GM19395 (cell line): ENCODE results near the gene PDIK1L.

ENCODE experiments used
- ATAC-seq: cut with Tn5 transposase; IDR thresholded peaks from one replicate; pipeline ENCODE4 v1.9.1; 2021; ENCODE audit warnings: mild to moderate bottlenecking, moderate library complexity; ENCODE audit not compliant: unreplicated experiment

PDIK1L gene

GRCh38 chr1:26153966-26154532, 42.4 kb downstream of the PDIK1L start:
- ATAC-seq: no peak

- ATAC-seq: no peak
These were observed 43.1 kb downstream of the PDIK1L start for GRCh38 chr1:26154750-26155149.

DNA sequence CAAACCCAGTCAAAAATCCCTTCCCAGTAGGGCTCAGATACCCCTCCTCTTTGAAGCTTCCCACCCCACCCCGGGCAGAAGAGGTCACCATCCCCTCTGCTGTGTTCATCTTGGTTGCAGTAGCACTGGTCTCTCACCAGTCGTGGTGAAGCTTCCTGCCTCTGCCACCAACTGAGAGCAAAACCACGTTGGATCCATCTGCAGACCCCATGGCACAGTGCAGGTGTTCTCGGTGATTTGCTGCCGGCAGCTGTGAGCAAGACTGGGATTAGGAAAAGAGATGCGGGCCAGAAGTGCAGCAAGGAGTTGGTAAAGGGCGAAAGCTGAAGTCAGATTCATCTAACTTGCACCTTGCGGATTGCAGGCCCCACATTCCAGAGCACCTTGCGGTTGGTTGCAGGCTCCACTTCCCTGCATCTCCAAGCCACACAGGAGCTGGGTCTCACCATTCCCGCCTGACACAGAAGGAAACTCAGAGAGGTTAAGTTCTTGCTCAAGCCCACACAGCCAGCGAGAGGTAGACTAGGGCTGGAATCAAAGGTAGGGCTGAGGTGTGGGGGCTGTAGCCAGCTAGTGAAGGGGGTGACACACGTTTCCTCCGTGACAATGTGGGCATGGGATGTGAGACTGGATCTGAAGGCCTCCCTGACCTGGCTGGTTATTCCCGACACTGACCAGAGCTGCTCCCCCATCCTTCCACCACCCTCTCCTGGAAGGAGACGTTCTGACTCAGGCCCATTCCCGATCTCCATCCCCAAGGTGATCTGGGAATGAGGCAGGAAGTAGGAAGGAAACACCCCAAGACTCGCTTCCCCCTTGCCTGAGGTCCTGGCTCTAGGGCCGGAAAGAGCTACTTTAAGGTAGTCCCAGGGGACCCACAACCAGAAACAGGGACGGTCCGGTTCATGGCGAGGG, 44.0 kb downstream of the PDIK1L start:
- no peak for ATAC-seq

- ATAC-seq: no peak
These were observed 44.8 kb downstream of the PDIK1L start for GRCh38 chr1:26156285-26157038.

DNA sequence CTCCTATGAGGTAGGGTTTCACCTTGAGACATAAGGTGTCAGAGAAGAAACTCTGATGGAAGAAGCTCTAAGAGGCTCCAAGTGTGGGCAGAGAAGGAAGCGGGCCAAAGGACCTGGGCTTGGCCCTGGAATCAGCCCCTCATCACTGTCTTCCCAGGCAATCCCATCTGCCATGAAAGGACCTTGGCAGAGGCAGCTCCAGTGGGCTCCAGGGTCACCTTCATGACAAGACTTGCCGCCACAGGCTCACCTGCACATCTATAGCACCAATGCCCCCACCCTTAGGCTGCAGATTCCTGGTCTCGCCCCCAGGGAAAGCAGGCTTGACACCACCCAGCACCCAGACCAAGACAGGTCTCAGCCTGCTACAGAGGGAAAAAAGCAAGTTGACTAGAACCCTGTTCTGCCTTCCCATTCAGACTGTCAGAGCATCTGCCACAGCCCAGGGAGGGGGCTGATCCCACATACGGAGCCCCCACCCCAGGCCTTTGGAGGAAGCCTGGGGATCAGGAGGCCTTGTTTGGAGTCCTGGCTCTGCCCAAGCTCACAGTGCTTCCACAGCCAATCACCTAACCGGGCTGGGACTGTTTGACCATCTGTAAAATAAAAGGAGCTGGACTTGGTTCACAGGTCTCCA, 46.8 kb downstream of the PDIK1L start:
- no peak for ATAC-seq

- ATAC-seq: no peak
These were observed 47.5 kb downstream of the PDIK1L start, which contains the start of gene FAM110D for GRCh38 chr1:26158908-26159742. Gene FAM110D, plus strand, starts transcription at chr1:26159079. Its CDS starts 2,213 bp downstream, at chr1:26161292.

DNA sequence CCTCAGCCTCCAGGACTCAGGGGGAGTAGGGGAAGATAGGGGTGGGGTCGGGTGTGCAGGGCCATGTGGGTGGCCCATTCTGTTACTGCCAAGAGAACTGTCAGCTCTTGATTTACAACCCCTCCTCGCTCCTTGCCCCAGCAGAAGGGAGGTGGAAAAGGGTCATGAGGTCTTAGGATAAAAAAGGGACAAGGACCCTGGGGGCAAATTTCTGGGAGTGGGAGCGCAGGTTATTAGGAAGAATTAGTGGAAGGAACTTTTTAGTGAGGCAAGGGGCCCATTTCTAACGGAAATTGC, 48.1 kb downstream of the PDIK1L start:
- no peak for ATAC-seq

DNA sequence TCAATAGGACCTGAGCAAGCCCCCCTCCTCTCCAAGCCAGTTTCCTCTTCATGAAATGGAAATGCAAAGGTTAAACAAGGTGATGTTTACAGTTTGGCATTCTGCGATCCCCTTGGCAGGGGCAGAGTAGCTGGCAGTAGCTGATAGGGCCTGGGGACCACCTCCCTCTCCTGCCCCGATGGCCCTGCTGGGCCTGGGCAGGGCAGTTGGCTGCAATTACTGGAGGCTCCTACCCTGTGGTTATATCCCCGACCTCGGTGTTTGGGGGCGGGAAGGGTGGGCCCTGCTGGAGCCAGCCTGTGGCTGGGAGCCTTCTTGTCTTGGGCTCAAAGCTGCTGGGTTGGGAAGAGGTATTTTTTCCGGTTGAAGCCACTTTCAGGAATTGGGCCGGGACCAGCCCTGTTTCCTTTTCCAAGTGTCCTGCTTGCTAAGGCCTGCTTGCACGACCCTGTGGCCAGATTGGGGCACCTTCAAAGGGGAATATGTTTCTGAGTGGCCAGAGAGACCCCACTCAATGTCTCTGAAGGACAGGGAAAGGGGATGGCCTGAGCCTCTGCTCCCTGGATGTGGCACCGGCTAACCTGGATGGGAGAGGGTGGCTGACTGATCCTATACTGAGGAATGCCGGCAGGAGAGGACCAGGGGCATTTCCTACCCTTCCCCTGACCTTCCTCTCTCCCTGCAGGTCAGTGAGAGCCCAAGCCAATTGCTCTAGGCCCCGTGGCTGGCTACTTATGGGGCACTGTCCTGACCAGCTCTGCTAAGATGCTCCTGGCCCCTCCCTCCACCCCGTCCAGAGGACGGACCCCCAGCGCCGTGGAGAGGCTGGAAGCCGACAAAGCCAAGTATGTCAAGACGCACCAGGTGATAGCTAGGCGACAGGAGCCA, 49.1 kb downstream of the PDIK1L start:
- no peak for ATAC-seq

DNA sequence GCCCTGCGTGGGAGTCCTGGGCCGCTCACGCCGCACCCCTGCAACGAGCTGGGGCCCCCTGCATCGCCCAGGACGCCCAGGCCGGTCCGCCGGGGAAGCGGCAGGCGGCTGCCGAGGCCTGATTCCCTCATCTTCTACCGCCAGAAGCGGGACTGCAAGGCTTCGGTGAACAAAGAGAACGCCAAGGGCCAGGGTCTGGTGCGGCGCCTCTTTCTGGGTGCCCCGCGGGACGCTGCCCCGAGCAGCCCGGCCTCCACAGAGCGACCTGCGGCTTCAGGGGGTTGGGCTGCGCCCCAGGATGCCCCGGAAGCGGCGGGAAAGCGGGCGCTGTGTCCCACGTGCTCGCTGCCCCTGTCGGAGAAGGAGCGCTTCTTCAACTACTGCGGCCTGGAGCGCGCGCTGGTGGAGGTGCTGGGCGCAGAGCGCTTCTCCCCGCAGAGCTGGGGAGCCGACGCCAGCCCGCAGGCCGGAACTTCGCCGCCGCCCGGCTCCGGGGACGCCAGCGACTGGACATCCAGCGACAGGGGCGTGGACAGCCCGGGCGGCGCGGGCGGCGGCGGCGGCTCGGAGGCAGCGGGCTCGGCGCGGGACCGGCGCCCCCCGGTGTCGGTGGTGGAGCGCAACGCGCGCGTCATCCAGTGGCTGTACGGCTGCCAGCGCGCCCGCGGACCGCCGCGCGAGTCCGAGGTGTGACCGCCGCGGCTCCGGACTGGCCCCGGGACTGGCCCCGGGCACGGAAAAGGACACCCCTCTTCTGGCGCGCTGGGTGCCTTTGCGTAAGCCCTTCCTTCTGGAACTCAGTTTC, 50.0 kb downstream of the PDIK1L start:
- no peak for ATAC-seq

- no peak for ATAC-seq
These were observed 50.6 kb downstream of the PDIK1L start for GRCh38 chr1:26162220-26162709.

DNA sequence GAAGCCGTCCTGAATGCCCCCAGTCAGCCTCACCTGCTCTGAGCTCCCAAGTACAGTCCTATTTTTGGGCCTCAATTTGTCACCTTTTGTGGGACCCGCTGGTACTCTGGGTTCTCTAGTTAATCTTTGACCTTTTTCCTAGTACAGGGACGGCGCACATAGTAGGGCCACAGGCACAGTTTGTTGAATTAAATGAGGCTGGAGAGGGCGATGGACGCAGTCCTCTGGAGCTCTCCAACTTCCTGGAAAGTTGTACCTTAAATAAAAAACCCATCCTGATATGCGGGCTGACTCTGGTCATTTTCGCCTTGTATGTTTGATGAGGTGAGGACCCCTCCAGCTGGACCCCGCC, 52.0 kb downstream of the PDIK1L start:
- ATAC-seq: no peak

GRCh38 chr1:26164036-26164860, 52.6 kb downstream of the PDIK1L start:
- no peak for ATAC-seq

- ATAC-seq: no peak
These were observed 53.5 kb downstream of the PDIK1L start for GRCh38 chr1:26164861-26165842.

- ATAC-seq: no peak
These were observed 55.2 kb downstream of the PDIK1L start for GRCh38 chr1:26166719-26167281.

DNA sequence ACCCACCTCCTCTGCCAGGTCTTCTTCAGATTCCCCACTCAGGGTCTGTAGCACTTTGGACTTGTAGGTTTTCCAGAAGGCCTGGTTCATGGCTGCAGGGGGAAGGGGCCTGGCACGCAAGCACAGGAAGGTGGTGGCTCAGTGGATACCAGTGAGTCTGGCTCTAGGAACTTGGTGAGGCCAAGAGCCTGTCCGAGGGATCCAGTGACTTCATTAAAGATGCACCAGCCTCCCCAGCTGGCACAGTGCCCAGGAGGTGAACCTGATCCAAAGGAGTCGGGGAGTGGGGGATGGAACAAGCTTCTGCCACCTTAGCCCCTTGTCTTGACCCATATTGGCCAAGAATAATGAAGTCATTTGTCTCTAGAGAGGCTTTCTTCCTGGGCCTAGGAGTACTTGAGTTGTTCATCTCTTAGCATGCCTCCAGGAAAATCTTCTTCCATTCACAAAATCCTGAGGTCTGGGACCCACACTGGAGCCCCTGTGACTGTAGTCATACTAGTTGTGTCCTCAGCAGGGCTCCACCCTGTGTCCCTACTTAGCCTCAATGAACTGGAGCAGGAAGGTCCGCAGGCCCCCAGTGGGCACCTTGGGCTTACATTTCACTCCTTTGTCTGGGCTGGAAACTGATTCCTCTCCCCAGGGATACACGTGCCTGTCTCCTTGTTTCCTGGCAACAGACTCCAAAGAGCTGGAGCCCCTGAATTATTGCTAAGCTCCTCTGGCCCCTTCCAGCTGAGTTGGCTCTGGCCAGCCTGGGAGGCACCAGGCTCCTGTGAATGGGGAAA, 57.0 kb downstream of the PDIK1L start, which contains the start of gene C1orf232:
Gene C1orf232, minus strand, starts transcription at position 554 of the 788 bp plus-strand sequence. Its CDS starts 464 bp downstream, at position 90.
- ATAC-seq: no peak
